Measurements from ENCODE around the gene ABCC12. TPM values are rescaled to one million over a fixed set of nuclear protein-coding genes. Genes with fewer than 3 reads are reported as not detected.

ABCC12 gene
- total and polyA plus RNA-seq, 10 of the 15 experiments (the other 5 are each of a cell fraction or from before 2014, with no cell fraction given), result 0.02 to 0.03 (median 0.03) TPM; not detected in 6

GRCh38 chr16:48153774-48154173, 2.0 kb downstream of the ABCC12 start (continued):
- TF ChIP-seq, protein P1, sequence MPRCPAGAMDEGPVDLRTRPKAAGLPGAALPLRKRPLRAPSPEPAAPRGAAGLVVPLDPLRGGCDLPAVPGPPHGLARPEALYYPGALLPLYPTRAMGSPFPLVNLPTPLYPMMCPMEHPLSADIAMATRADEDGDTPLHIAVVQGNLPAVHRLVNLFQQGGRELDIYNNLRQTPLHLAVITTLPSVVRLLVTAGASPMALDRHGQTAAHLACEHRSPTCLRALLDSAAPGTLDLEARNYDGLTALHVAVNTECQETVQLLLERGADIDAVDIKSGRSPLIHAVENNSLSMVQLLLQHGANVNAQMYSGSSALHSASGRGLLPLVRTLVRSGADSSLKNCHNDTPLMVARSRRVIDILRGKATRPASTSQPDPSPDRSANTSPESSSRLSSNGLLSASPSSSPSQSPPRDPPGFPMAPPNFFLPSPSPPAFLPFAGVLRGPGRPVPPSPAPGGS (IDR thresholded peaks at IDR 0.05; ENCODE audit: borderline replicate concordance, insufficient read depth, low read depth, low read length, poor library complexity, severe bottlenecking), result no peak

- H3K9me3 ChIP-seq (replicated peaks; ENCODE audit: control insufficient read depth, insufficient read depth, low read length), result no peaks in the 10 kb centered on the region
- no peak for ATAC-seq
- H3K9ac ChIP-seq (ENCODE audit: control insufficient read depth, insufficient read depth, low read length), result no peak overlapping the region
- no peaks in the 10 kb centered on the region; a peak in 1 of 4 replicates for H3K27me3 ChIP-seq (replicated peaks in 1 of 2; ENCODE audit: control insufficient read depth in 2 of 2, insufficient read depth in 2 of 2, low read length in 1 of 2)
- in situ Hi-C loops (cut with MboI) (no loop called here), intact Hi-C loops (cut with micrococcal nuclease; ENCODE audit: unreplicated experiment) (no loop called here)
- H3K27ac ChIP-seq (ENCODE audit: control insufficient read depth, insufficient read depth), result no peak overlapping the region
- H3K79me2 ChIP-seq (ENCODE audit: control insufficient read depth, insufficient read depth, low read length), result no peaks in the 10 kb centered on the region
- ChIA-PET SMC1A (ENCODE audit: uncharacterized antibody, unreplicated experiment) (no interaction called here), POLR2A (no interaction called here), CTCF (interaction anchor here (1.0 kb wide), 1 partner anchor 97 kb away, joined by 3 read pairs; no protein-coding TSS in a partner anchor), RAD21 (ENCODE audit: unreplicated experiment) (no interaction called here)
- H3K4me3 ChIP-seq, result no peak overlapping the region
- no peak for DNase-seq (ENCODE audit: low read depth, low spot score)
- no peaks in the 10 kb centered on the region for H4K20me1 ChIP-seq (ENCODE audit: control insufficient read depth, insufficient read depth)
- no peak overlapping the region for H2AFZ ChIP-seq (ENCODE audit: control insufficient read depth, low read depth, low read length)
- no TSS peak for BruUV-seq (replicated peaks)
- no peak overlapping the region for H3K4me2 ChIP-seq (ENCODE audit: control insufficient read depth, insufficient read depth)
- H3K36me3 ChIP-seq (ENCODE audit: control insufficient read depth in 2 of 2, insufficient read depth in 2 of 2, low read length in 1 of 2), result no peaks in the 10 kb centered on the region
- 78% methylated on average over 9 of the region's 9 CpGs for WGBS (ENCODE audit: insufficient coverage, insufficient replicate concordance, low lambda C conversion rate, missing lambda C conversion rate)
- no peaks in the 10 kb centered on the region for H3K4me1 ChIP-seq (ENCODE audit: control insufficient read depth, insufficient read depth, low read length)
- FAIRE-seq, result no peak
- TF ChIP-seq SPI1 (IDR thresholded peaks at IDR 0.05; ENCODE audit: borderline replicate concordance, insufficient read depth, low read depth, low read length) (no peak), RAD21 (IDR thresholded peaks at IDR 0.05; ENCODE audit: insufficient read depth, low read depth, low read length) (no peak), ZBTB40 (IDR thresholded peaks at IDR 0.05; ENCODE audit: borderline replicate concordance) (no peak), RELA (IDR thresholded peaks at IDR 0.05; ENCODE audit: borderline replicate concordance, partially characterized antibody) (no peak), SMARCA5 (IDR thresholded peaks at IDR 0.05) (no peak), STAT1 (conservative IDR thresholded peaks at IDR 0.05) (no peak), EED (IDR thresholded peaks at IDR 0.05; ENCODE audit: low read depth) (no peak), ZNF207 (IDR thresholded peaks at IDR 0.05; ENCODE audit: borderline replicate concordance) (no peak), PBX3 (IDR thresholded peaks at IDR 0.05; ENCODE audit: insufficient replicate concordance, low read depth, low read length) (no peak), NFIC (IDR thresholded peaks at IDR 0.05; ENCODE audit: low read depth, low read length) (no peak), HDGF (IDR thresholded peaks at IDR 0.05) (no peak), FOS (IDR thresholded peaks at IDR 0.05; ENCODE audit: borderline replicate concordance, extremely low read depth, insufficient read length) (no peak), NBN (IDR thresholded peaks at IDR 0.05) (no peak), CREM (IDR thresholded peaks at IDR 0.05; ENCODE audit: low read depth) (no peak), SRF (IDR thresholded peaks at IDR 0.05; ENCODE audit: low read depth in 2 of 2, low read length in 2 of 2) (no peak)
- TF ChIP-seq, protein P2, sequence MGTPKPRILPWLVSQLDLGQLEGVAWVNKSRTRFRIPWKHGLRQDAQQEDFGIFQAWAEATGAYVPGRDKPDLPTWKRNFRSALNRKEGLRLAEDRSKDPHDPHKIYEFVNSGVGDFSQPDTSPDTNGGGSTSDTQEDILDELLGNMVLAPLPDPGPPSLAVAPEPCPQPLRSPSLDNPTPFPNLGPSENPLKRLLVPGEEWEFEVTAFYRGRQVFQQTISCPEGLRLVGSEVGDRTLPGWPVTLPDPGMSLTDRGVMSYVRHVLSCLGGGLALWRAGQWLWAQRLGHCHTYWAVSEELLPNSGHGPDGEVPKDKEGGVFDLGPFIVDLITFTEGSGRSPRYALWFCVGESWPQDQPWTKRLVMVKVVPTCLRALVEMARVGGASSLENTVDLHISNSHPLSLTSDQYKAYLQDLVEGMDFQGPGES (IDR thresholded peaks at IDR 0.05), result no peak
Measured at GRCh38 chr16:48152226-48152625, 3.6 kb downstream of the ABCC12 start.

All from GM12878 (cell line).